ENCODE measurements around the gene VAX1.
"Not testable (repeated sequence)": the region's sequence is repeated elsewhere in the genome, so short reads cannot be mapped to it uniquely, and the experiment has no call there.

The VAX1 gene

DNA sequence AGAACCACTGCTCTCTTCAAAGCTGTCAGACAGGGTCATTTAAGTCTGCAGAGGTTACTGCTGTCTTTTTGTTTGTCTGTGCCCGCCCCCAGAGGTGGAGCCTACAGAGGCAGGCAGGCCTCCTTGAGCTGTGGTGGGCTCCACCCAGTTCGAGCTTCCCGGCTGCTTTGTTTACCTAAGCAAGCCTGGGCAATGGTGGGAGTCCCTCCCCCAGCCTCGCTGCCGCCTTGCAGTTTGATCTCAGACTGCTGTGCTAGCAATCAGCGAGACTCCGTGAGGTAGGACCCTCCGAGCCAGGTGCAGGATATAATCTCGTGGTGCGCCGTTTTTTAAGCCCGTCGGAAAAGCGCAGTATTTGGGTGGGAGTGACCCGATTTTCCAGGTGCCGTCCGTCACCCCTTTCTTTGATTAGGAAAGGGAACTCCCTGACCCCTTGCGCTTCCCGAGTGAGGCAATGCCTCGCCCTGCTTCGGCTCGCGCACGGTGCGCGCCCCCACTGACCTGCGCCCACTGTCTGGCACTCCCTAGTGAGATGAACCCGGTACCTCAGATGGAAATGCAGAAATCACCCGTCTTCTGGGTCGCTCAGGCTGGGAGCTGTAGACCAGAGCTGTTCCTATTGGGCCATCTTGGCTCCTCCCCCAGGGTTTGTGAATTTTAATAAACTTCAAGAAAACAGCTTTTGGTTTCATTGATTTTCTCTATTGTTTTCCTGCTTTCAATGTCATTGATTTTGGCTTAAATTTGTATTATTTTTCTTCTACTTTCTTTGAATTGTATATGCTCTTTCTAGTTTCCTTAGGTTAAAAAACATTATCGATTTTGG is 53.4 kb downstream of the VAX1 start:
- not testable (repeated sequence) for DNase-seq (ENCODE audit: low read depth in 1 of 2, low spot score in 1 of 2)

Data from activated T-helper 1 cell treated with anti-CD3 and anti-CD28 coated beads, Interleukin-2, amount 50 U/mL, for 16 hours (primary cell).